ENCODE measurements around the gene TRMT2A.

Gene TRMT2A

DNA sequence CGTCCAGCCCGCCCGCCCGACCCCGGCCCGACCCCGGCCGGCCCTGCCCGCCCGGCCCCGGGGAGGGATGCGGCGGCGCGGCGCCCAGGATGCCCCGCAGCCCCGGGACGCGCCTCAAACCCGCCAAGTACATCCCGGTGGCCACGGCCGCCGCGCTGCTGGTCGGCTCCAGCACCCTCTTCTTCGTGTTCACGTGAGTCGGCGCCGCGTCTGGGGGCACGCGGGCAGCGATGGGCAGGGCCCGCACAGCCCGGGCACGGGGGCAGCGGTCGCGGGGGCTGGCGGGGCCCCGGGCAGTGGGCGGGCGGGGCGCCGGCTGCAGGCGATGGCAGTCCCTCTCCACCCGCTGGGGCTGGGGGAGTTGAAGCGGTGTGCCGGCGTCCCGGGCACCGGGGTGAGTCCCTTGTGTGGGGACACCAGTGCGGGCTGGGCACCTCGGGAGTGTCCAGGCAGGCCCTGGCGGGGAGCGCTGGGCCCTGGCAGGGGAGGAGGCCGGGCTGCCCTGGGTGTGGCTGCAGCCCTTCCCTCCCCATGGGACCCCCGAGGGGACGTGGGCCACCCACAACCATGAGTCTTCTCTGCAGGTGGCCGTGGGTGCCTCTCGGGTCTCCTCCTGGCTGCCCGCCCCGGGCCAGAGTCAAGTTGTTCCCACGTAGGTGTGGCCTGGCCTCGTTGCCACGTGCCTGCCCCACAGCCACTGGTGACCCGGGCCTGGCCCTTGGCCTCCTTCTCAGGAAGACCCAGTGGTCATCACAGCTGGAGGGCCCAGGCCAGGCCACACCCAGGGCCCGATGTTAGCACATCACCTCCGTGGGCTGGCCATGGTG is 15.0 kb upstream of the TRMT2A start:
- no peak for DNase-seq

DNA sequence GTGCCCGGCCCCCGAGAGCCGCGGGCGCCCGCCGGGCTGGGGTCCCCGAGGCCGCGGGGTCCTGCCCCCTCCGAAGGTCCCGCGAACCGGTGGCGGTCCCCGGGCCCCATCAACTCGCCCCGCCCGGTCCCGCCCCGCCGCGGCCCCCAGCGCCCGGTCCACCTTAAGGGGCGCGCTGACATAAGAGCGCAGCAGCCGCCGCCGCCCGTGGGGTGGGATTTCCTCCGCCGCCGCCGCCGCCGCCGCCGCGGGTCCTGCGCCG is 14.5 kb upstream of the TRMT2A start, which contains the start of gene ZDHHC8:
Gene ZDHHC8, plus strand, starts transcription at position 208 of the 262 bp plus-strand sequence. CDS start 144 bp downstream, outside the sequence.
- no peak for DNase-seq

DNA sequence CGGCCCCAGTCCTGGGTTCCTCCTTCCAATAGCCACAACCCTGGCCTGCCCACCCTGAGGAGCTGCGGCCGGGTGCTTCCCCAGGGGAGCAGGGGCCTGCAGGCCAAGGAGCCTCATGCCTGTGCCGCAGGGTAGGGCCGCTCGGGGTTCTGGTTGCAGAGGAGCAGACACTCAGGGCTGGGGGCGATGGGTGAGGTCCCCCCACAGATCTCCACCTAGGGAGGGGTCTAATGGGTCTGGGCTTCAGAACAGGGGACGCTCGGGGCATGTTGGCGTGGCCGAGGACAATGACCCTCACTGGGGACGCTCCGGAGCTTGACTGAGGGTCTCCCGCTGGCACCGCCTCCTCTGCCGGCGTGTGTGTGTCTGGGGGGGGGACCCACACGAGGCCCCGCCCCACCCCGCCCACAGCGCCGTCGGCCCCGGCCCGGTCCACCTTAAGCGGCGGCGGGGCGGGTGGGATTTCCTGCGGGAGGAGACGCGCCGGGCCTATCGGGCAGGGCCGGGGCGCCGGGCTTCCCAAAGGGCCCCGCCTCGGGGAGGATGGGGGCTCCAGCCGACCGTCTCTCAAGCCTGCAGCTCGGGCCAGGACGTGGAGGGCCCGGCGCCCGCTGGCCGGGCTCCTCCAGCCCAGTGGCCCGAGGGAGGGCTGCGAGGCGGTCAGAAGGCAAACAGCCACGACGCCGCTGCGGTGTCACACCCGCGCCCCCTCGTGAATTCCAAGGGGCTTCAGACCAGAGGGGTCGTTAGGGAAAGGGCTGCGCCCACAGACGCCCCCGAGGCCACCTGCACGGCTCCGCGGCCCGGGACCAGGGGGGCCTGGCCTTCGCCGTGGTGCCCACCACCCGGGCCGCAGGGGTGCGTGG is 13.9 kb upstream of the TRMT2A start:
- peak; percentile 19 for DNase-seq

DNA sequence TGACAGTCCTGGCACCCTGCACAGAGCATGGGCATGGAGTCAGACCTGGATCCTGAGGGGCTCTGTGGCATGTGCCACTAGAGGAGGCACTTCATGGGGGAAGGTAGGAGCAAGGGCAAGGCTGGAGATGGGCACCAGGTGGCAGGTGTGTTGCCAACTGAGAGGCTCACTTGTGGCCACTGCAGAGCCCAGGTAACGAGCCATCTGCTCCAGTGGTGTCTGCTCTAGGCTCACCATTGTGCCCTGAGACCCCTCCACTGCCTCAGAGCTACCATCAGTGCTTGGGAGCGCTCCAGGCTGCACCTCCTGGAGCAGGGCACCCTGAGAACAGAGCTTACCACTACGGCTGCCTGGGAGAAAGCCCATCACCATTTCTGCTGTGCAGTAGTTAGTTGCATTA is 13.3 kb upstream of the TRMT2A start:
- DNase-seq: peak; percentile 57

DNA sequence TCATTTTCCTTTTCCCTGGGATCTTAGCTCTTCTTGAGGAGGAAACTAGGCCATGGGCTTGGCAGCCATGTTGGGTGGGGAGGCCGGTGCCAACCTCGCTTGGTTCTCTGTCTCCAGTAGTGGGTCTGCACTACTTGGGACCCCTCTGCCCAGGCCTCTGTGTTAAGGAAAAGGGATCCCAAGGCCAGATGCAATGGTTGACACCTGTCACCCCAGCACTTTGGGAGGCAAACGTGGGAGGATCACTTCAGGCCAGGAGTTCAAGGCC is 12.7 kb upstream of the TRMT2A start:
- DNase-seq: no peak

DNA sequence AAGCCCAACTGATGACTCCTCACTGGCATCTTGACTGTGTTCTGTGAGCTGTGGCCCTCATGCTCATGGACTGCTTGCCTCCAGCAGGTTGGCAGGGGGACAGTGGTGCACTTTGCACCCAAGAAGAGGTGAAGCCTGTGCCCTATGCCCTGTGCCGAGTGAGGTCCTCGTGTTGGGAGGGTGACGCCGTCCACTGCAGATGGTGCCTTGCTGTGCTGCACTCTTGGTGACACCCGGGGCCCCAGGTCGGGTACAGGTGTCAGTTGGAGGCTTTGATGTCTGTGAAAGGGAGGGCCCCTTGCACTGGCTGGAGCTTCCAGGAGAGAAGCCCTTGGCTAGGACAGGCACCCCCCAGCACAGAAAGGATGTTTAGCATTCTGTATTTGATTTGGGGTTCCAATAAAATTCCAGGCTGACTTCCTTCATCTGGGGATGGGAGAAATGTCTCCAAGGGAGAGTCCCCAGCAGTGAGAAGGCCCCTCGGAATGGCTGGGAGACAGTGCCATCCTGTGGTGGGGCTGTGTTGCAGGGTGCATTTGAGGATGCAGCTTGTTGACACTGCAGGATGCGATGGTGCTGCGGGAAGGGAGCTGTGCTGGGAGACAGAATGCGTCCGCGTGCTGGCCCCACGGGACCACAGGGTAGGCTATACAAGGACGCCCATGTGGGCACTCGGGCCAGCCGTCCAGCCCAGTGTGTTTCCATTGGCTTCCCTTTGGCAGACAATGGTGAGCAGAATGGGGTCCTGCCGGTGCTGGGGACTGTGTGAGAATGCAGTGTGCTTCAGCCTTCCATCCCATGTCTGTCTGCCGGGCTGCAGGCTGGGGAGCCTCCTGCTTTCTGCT is 12.1 kb upstream of the TRMT2A start:
- DNase-seq: peak; percentile 26

DNA sequence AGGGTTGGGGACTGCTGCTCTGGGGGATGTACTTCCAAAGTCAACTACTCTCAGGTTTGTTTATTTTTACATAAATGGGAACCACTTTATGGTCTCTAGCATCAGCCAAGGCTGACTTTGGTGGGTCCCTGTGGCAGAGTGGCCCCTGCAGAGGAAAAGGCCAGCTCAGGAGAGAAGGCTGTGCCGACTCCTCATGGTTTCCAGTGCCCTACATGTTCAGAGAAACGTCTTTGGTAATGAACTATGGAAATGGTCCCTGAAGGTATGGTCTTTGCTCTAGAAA is 11.5 kb upstream of the TRMT2A start:
- no peak for DNase-seq

DNA sequence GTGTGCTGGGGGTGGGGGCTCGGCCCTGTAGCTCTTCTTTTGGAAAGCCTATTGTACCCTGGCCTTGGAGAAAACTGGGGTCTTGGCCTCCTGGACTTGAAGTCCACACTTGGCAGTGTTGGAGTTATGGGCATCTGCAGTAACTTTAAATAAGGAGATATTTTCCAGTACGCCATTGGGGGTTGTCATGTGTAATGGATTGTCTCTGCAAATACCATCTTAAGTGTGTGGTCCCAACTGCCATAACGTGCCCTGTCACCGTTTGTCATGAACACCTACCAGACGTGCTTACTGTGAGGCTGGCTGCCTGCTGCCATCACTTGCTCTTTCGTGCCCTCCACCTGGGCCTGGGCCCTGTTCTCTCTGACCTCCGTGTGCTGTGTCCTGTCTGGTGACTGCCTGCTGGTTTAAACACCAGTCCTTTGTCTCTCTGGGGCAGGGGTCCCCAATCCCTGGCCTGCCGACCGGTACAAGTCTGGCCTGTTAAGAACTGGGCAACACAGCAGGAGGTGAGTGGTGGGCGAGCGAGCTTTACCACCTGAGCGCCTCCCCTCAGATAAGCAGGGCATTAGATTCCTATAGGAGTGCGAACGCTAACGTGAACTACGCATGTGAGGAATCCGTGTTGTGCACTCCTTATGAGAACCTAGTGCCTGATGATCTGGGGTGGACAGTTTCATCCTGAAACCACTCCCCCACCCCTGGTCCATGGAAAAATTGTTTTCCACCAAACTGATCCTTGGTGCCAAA is 11.0 kb upstream of the TRMT2A start:
- DNase-seq: no peak

DNA sequence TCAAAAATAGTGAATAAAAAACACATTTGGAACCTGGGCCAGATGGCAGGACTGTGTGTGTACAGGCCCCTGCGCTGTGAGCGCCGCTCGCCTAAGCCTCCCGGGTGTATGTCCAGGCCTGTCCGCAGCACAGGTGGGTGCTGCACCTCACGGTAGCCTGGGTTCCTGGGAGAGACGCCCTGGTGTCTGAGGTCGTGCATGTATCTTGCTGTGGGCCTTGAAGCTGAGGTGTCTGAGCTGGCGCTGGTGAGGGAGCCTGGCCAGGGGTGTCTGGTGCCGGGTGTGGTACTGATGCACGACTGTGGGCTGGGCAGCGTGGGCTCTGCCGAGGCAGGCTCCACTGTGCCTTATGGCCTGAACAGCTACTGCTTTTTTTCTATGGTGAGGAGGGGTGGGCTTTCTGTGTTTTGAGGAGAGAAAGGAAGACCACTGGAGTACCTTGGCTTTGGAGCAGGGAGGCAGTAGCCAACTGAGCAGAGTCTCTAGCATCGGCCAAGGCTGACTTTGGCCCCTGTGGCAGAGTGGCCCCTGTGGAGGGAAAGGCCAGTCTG is 10.4 kb upstream of the TRMT2A start:
- no peak for DNase-seq

DNA sequence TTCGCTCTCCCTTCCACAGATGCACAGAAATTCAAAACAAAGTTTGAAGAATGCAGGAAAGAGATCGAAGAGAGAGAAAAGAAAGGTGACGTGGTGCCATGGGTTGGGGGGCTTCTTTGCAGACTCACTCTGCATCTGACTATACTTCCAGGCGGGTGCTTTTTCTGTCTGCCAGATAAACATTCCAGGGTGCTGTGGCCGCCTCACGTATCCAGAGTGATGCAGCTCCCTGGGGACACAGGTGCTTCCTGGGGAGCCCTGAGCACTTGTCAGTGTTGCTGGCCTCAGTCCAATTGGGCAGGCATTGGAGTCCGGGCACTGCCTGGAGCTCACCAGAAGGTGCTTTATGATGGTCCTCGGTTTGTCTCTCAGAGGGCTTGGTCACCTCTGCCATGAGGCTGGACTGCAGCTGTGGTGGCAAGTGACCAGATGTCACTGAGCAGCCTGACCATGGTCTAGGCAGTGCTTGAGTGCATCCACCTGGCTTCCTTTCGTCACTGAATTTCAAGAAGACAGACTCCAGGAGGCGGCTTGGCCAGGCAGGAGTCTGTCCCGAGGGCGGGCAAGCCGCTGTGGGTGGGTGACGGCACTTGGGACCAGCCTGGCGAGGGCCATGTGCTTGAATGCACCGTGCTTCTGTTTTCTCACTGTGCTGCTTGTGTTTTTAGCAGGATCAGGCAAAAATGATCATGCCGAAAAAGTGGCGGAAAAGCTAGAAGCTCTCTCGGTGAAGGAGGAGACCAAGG is 9.4 kb upstream of the TRMT2A start:
- no peak for DNase-seq

DNA sequence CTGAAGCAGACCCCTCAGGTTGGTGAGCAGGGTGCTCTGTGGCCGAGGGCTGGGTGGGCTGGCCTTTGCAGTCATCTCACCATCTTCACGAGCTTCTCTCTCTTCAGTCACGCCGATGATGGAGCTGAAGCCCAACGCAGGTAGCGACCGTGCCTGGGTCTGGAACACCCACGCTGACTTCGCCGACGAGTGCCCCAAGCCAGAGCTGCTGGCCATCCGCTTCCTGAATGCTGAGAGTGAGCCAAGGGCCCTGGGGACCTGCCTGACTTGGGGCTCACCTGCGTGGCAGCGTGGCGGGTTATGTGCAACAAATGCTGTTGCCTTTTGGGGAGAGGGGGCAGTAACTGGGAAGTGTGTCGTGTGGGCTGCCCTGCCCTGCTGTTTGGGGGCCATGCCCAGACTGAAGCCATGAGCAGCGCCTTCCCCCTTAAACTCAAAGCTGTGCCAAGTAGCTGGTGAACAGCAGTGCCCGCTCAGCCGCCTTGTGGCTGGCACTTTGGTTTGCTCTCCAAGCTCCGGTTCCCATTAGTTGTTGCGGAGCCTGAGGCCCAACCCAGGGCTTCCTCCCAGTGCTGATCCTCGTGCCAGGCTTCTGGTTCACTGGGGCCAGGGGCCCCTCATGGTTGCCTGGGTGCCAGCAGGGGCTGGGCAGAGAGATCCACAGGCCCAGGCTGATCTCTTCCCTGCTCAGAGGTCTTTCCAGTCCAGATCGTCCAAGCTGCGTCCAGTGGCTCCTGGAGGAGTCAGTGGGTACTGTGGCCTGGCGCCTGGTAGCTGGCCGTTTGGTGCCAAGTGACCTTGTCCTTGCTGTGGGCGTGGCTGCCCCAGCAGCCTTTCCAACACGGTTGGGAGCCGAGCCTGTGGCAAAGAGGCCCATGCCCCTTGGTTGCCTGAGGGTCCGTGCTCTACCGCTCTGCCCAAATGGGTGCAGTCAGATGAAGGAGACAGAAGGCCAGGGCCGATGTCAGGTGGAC is 8.5 kb upstream of the TRMT2A start:
- no peak for DNase-seq

DNA sequence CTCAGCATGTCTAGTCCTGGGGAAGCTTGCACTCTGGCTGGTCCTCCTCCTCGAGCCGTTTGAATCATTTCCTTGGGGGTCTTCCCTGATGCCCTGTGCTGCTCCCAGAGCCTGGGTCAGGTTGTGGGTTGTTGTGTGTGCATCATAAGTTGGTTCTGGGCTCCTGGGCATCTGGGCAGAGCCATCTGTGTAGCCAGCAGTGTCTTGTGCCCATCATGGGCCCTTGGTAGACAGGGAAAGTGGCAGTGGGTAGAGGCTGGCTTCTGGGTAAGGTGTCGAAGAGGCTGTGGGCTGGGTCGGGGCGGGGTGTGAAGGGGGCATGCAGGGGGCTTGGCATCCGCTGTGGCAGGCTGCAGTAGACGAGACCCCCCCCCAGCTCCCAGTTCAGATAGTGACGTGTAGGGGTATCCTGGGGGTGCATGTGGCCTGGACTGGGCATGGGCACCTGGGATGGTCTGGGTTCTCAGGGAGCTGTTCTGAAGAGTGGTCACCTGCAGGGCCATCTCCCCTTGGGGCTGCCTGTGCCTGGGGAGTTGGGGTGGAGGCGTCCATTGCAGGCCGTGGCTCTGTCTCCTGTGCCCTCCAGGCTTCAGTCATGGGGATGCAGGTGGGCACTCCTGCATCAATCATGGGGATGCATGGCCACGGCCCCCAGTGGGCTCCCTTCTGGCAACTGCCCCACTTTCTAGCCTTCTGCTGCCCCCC is 7.2 kb upstream of the TRMT2A start:
- DNase-seq: no peak

DNA sequence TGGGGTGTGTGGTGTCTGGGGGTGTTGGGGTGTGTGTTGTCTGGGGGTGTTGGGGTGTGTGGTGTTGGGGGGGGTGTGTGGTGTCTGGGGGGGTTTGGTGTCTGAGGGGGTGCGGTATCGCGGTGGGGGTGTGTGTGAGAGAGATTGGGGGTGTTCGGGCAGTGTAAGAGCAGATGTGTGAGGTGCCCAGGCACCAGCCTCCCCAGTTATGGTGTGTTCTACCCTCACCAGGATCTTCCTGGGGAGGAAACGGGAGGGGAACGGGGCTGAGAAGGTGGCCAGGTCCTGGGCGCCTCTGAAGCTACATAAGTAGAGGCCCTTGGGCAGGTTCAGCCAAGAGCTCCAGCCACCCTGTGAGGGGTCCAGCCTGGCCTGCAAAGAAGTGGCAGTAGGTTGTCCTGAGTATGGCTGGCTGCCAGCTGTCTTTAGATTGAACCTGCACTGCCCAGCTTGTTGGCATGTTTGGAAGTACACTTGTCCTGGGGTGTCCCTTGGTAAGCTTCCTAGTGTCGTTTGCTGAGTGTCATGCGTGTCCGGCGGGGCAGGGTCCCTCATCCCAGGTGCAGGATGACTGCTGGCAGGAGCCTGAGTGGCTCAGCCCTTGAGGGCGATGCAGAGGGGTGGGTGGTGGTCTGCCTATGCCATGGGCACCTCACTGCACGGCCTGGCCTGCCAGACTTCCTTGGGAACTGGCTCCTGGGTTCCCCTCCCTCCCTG is 6.5 kb upstream of the TRMT2A start:
- no peak for DNase-seq

DNA sequence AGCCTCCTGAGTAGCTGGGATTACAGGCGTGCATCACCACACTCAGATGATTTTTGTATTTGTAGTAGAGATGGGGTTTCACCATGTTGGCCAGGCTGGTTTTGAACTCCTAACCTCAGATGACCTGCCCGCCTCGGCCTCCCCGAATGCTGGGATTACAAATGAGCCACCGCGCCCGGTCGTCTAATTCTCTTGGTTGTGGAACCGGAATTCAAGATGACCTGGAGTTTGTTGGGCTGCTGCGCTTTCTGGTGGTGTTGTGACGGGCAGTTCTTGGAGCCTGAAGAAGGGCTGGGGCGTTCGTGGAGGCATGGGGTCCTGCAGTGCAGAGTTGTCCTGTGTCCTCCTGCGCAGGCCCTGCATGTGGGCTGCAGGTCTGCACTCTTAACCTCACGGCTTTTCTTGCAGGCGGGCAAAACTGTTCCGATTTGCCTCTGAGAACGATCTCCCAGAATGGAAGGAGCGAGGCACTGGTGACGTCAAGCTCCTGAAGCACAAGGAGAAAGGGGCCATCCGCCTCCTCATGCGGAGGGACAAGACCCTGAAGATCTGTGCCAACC is 4.9 kb upstream of the TRMT2A start:
- DNase-seq: no peak

DNA sequence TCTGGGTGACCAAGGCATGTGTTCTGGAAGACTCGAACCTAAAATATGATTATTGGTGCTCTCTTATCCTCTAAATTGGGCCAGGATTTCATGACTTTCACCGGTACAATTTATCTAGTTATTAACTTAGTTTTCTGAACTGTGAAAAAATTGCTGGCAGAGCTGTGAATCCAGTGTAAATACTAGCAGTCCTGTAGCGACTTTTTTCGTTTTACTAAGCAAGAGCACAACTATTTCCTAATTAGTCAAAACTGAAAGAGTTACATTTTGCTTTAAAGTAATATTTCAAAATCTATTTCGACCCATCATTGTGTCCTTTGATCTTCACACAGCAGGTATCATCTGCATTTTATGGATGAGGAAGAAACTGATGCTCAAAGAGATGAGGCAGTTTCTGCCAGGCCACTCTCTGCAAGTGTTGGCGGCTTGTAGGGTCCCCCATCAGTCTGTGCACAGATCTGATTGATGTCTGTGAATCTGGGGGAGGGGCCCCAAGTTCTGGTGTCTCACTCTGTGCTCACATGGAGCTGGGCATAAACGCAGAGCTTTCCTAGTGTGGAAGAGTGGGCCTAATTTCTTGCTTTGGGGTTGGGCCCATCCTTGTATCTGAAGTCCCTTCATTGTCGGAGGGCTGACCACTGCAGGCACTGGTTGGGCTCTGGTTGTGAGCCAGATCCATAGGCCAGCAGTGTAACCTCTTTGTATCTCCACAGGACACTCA is 1.4 kb upstream of the TRMT2A start:
- no peak for DNase-seq

DNA sequence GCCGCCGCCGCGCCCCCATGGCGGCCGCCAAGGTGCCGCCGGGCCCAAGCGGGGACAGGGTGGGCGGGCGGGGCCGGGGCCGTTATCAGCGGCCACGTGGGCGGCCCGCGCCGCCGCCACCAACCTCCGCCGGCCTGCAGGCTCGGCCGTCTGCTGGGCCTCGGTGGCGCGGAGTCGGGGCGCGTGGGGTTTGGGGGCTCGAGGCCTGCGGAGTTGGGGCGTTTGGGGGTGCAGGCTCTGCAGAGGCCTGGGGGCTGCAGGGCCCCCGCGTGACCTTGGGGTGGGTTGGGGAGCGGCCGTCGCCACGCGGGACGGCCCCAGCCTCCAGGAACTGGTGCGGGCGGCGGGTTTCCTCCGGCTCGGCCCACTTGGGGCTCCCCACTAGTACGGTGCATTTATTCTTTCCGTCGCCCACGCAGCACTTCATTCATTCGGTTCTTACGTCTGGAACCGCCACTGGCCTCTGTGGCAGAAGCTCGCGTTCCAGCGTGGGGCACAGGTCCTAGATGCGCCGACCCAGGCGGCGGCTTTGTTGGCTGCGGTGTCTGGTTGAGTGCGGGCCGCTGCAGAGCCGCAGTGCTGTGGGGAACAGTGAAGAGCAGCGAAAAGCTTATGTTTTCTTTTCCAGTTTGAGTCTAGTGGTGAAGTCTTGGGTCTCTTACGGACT is 740 bp upstream of the TRMT2A start:
- DNase-seq: no peak

DNA sequence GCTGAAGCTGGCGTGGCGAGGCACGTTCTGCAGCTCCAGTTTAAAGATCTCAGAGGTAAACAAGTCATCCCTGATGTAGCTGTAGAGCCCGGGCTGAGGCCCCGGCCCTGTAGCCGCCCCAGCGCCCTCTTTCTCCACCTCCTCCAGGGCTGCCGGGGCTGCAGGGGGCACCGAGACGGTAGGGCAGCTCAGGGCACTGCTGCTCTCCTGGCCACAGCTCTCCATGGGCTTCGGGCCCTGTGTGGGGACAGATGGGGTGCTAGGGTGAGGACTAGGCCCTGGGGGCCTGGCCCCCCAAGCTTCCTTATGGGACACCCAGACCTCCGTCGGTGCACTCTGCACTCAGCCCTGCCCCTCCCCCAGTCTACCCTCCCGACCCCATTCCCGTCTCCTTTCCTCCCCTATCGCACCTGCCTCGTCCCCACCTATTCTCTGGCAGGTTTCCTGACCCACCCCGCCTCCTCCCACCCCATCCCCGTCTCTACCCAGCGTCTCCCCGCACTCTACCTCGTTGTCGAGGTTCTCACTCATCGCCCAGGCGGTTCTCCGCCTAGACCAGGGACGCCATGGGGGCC is 563 bp downstream of the TRMT2A start:
- no peak for DNase-seq

Data from DMS153 (cell line).